NOMO-1 treated with dmso at 0.1 percent for 144 hours (cell line): ENCODE measurements around the gene ZBP1.

Source experiments
- DNase-seq: peaks from one replicate; lab custom pipeline; 2025; ENCODE audit not compliant: unreplicated experiment; lab: John Stamatoyannopoulos, UW

ZBP1 gene

GRCh38 chr20:57619051-57619831, 985 bp downstream of the ZBP1 start:
- DNase-seq = peak; percentile 70

GRCh38 chr20:57618764-57619050, 1.5 kb downstream of the ZBP1 start:
- no peak for DNase-seq

GRCh38 chr20:57618091-57618763, 2.0 kb downstream of the ZBP1 start:
- no peak for DNase-seq

GRCh38 chr20:57617079-57617795, 3.0 kb downstream of the ZBP1 start:
- DNase-seq = no peak

GRCh38 chr20:57616143-57616951, 3.9 kb downstream of the ZBP1 start:
- no peak for DNase-seq

- DNase-seq = no peak
These were observed 4.8 kb downstream of the ZBP1 start for GRCh38 chr20:57615445-57615811.

- no peak for DNase-seq
These were observed 5.5 kb downstream of the ZBP1 start for GRCh38 chr20:57614490-57615444.

- DNase-seq = no peak
These were observed 6.7 kb downstream of the ZBP1 start for GRCh38 chr20:57613481-57613921.

GRCh38 chr20:57612916-57613315, 7.3 kb downstream of the ZBP1 start:
- no peak for DNase-seq

- no peak for DNase-seq
These were observed 7.8 kb downstream of the ZBP1 start for GRCh38 chr20:57612436-57612835.

GRCh38 chr20:57611586-57612311, 8.5 kb downstream of the ZBP1 start:
- DNase-seq = no peak

- DNase-seq = no peak
These were observed 9.8 kb downstream of the ZBP1 start for GRCh38 chr20:57610261-57610952.

- no peak for DNase-seq
These were observed 10.4 kb downstream of the ZBP1 start for GRCh38 chr20:57609842-57610167.

GRCh38 chr20:57609086-57609841, 11.0 kb downstream of the ZBP1 start:
- DNase-seq = no peak

- DNase-seq = no peak
These were observed 11.7 kb downstream of the ZBP1 start for GRCh38 chr20:57608516-57608915.

GRCh38 chr20:57605878-57606277, 14.3 kb downstream of the ZBP1 start:
- no peak for DNase-seq

GRCh38 chr20:57605045-57605444, 15.2 kb downstream of the ZBP1 start:
- no peak for DNase-seq

GRCh38 chr20:57603120-57603519, 17.1 kb downstream of the ZBP1 start:
- no peak for DNase-seq
